K562 (cell line): Measurements from ENCODE around the gene NDC1. TPM values are rescaled to one million over a fixed set of nuclear protein-coding genes. Genes with fewer than 3 reads are reported as not detected.

Source experiments
- CTCF ChIP-seq, 3 experiments: IDR thresholded peaks in 2 of 3; conservative IDR thresholded peaks in 1 of 3; 2 replicates each; pipeline ENCODE4 v1.5.1; 2011 to 2012; ENCODE audit warnings: low read length in 3 of 3, mild to moderate bottlenecking in 3 of 3, control low read depth in 2 of 3, improper control_type of control experiment in 1 of 3, inconsistent platforms in 1 of 3, low read depth in 1 of 3, mixed read lengths in 1 of 3, moderate library complexity in 1 of 3; ENCODE audit not compliant: insufficient read depth in 2 of 3
- CTCFL ChIP-seq: IDR thresholded peaks from 2 replicates; pipeline ENCODE4 v1.6.1; 2011; ENCODE audit warnings: borderline replicate concordance, low read depth, mild to moderate bottlenecking, moderate library complexity, low read length; ENCODE audit not compliant: insufficient read depth, poor library complexity, severe bottlenecking
- FOXK1 ChIP-seq: sonication (generic); formaldehyde crosslinking; IDR thresholded peaks from 2 replicates; pipeline ENCODE4 v1.8.0; 2022; ENCODE audit warnings: missing genetic modification reagents, mild to moderate bottlenecking, borderline replicate concordance
- HMGN3 ChIP-seq: IDR thresholded peaks from 2 replicates; pipeline ENCODE4 v1.6.1; 2011; ENCODE audit warnings: borderline replicate concordance, low read depth, mild to moderate bottlenecking, mixed read lengths, low read length; ENCODE audit not compliant: insufficient read length; ENCODE audit errors: extremely low read depth
- HNRNPUL1 ChIP-seq: fragments of 200-400 bp; formaldehyde crosslinking; IDR thresholded peaks from 2 replicates; pipeline ENCODE4 v1.6.1; 2017; ENCODE audit warnings: low read length
- RAD21 ChIP-seq, 2 experiments: fragments of 250-450 bp in 1 of 2; fragments of 450-650 bp in 1 of 2; sonication (Bioruptor Pico) in 1 of 2; formaldehyde crosslinking in 1 of 2; IDR thresholded peaks in 1 of 2; conservative IDR thresholded peaks in 1 of 2; 2 replicates each; pipeline versions ENCODE4 v1.4.0 to v1.8.0; 2020 to 2022; ENCODE audit warnings: mild to moderate bottlenecking in 2 of 2, moderate library complexity in 1 of 2
- RNF219 ChIP-seq: fragments of 250-450 bp; sonication (Bioruptor Pico); IDR thresholded peaks from 2 replicates; pipeline ENCODE4 v1.5.0; 2022; ENCODE audit warnings: mild to moderate bottlenecking
- TRIM28 ChIP-seq: fragments of 450-650 bp; IDR thresholded peaks from 2 replicates; pipeline ENCODE4 v1.6.1; 2017
- TSC22D4 ChIP-seq: fragments of 450-650 bp; IDR thresholded peaks from 2 replicates; pipeline ENCODE4 v1.6.1; 2016; ENCODE audit warnings: missing genetic modification characterization, missing biosample characterization, control low read depth
- ZKSCAN8 ChIP-seq: fragments of 200-800 bp; sonication (Bioruptor generic); IDR thresholded peaks from 2 replicates; pipeline ENCODE4 v1.6.1; 2016; ENCODE audit warnings: missing genetic modification characterization, missing compliant biosample characterization
- ZNF507 ChIP-seq: conservative IDR thresholded peaks from 2 replicates; pipeline ENCODE4 v1.6.1; 2017; ENCODE audit warnings: missing genetic modification characterization, missing compliant biosample characterization
- polyA plus RNA-seq, 8 experiments: library from polyadenylated mRNA; depleted of rRNA in 4 of 8; stranded (reverse) in 5 of 8; unstranded in 3 of 8; fragments of >200 nt; fragmentation: Nextera tagmentation in 2 of 8; fragmentation: Illumina TruSeq in 1 of 8; extraction: Ambion mirVana in 2 of 8; extraction: Trizol in 1 of 8; gene quantifications; 2 replicates each; pipeline versions ENCODE4 v1.2.1 to v1.2.3, GENCODE V29; 2011 to 2014; ENCODE audit warnings: inconsistent platforms in 1 of 8, missing spikeins in 1 of 8
- total RNA-seq, 7 experiments: library from RNA; depleted of rRNA in 6 of 7; stranded (reverse); fragments of >200 nt in 6 of 7; fragmentation: Illumina TruSeq in 2 of 7; extraction: Trizol in 2 of 7; gene quantifications; 2 replicates each; pipeline versions ENCODE4 v1.2.1 to v1.2.3, GENCODE V29; 2011 to 2021; ENCODE audit warnings: low replicate concordance in 1 of 7
- TF ChIP-seq, protein P1 (sequence below): fragments of 450-650 bp; IDR thresholded peaks from 2 replicates; pipeline ENCODE4 v1.6.1; 2018; ENCODE audit not compliant: partially characterized antibody

The NDC1 gene
- total and polyA plus RNA-seq, 9 of the 15 experiments (the other 6 are each of a cell fraction or from before 2014, with no cell fraction given), result 26.9 to 102 (median 64.5) TPM

GRCh38 chr1:53715478-53715877 is 122.6 kb downstream of the NDC1 start (continued):
- peak; percentile 66 for TF ChIP-seq CTCFL
- TF ChIP-seq RAD21 (CRISPR knock-in tag; conservative IDR thresholded peaks at IDR 0.05 in 1 of 2, IDR thresholded peaks at IDR 0.05 in 1 of 2), result peak; percentile 19 to 68; a peak in 2 of 4 replicates
- peak; percentile 78 to 89 (median 79) for TF ChIP-seq CTCF (IDR thresholded peaks at IDR 0.05 in 2 of 3, conservative IDR thresholded peaks at IDR 0.05 in 1 of 3; ENCODE audit: insufficient read depth in 2 of 3, low read depth in 1 of 3, low read length in 3 of 3)
- TF ChIP-seq, protein P1, sequence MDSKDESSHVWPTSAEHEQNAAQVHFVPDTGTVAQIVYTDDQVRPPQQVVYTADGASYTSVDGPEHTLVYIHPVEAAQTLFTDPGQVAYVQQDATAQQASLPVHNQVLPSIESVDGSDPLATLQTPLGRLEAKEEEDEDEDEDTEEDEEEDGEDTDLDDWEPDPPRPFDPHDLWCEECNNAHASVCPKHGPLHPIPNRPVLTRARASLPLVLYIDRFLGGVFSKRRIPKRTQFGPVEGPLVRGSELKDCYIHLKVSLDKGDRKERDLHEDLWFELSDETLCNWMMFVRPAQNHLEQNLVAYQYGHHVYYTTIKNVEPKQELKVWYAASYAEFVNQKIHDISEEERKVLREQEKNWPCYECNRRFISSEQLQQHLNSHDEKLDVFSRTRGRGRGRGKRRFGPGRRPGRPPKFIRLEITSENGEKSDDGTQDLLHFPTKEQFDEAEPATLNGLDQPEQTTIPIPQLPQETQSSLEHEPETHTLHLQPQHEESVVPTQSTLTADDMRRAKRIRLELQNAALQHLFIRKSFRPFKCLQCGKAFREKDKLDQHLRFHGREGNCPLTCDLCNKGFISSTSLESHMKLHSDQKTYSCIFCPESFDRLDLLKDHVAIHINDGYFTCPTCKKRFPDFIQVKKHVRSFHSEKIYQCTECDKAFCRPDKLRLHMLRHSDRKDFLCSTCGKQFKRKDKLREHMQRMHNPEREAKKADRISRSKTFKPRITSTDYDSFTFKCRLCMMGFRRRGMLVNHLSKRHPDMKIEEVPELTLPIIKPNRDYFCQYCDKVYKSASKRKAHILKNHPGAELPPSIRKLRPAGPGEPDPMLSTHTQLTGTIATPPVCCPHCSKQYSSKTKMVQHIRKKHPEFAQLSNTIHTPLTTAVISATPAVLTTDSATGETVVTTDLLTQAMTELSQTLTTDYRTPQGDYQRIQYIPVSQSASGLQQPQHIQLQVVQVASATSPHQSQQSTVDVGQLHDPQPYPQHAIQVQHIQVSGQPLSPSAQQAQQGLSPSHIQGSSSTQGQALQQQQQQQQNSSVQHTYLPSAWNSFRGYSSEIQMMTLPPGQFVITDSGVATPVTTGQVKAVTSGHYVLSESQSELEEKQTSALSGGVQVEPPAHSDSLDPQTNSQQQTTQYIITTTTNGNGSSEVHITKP, result no peak
- TF ChIP-seq FOXK1 (CRISPR knock-in tag), result no peak
- TF ChIP-seq TRIM28, result no peak
- no peak for TF ChIP-seq HMGN3
- no peak for TF ChIP-seq HNRNPUL1
- no peak for TF ChIP-seq TSC22D4 (tag)
- TF ChIP-seq ZKSCAN8, result no peak
- no peak for TF ChIP-seq ZNF507 (tag)
- TF ChIP-seq RNF219 (CRISPR knock-in tag), result no peak
